Lung microvascular endothelial cell (primary cell): ENCODE measurements around the gene UBA6. TPM values are rescaled to one million over a fixed set of nuclear protein-coding genes. Genes with fewer than 3 reads are reported as not detected.
A peak's percentile ranks its signal among the peaks of the same experiment; 100 is the strongest.
"Not testable (repeated sequence)": the region's sequence is repeated elsewhere in the genome, so short reads cannot be mapped to it uniquely, and the experiment has no call there.

Experiments
- DNase-seq, 2 donors: peaks; one replicate each; pipeline versions ENCODE4 v3.0.0 to v3.0.0-alpha.2; 2010; ENCODE audit warnings: low read depth in 2 of 2
- total RNA-seq: library from RNA; depleted of rRNA; stranded (reverse); fragments of >200 nt; gene quantifications from 2 replicates; pipeline ENCODE4 v1.2.1, GENCODE V29; 2014

Gene UBA6
- total RNA-seq = 56.9 and 67.5 TPM in 2 replicates

DNA sequence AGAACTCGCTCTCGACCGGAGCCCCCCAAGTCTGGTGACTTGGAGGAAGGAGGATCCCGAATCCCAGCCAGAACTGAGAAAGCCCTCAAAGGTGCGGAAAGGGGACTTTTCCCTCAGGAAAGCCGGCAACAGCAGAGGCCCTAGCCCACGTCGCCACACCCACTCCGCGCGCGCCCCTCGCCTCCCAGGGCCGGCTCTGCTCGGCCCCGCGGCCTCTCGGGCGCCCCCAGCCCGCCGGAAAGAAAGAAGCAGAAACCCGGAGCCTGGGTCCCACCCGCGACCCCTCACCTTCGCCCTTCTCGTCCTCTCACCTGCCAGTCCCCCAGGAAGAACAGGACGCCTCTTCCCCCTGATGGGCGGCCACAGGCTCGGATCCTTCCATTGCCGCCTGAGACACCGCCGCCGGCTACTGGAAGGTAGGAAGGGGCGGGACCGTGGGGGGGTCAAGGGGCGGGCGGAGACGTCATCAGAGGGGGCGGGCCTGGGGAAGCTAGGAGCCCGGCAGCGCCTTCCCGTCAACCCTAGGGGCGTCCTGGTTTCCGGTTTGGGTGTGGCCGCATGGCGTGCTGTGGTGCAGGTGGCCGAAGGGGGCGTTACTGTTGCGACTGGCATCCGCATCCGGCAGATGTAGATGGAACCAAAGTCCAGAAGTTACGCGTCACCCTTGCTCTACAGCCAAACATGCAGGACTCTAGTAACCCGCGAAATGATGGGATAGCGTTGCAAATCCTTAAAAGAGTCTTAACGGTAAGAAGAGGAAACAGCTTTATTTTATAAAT, at the start of gene UBA6:
UBA6 (minus strand) TSS at position 418 of the 779 bp plus-strand sequence; CDS start at position 382, 36 bp downstream.
- DNase-seq = peak; percentile 95 to 96

DNA sequence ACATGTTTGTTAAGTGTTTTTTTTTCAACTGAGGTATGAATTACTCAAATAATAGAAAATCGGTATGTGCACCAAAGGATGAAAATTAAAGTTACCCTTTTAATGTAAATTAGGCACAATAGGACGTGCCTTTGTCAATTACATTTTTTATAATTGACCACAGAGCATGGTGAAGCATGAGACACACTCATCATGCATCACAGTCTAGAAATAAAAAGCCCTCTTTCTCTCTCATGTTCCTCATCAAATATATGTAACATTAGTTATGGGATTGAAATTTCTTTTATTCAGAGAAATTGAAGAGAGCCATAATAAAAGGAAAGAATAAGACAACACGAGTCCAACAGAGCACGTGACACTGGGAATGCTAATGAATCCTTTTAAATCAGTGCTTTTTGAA, 49.7 kb upstream of the UBA6 start:
- DNase-seq = no peak

DNA sequence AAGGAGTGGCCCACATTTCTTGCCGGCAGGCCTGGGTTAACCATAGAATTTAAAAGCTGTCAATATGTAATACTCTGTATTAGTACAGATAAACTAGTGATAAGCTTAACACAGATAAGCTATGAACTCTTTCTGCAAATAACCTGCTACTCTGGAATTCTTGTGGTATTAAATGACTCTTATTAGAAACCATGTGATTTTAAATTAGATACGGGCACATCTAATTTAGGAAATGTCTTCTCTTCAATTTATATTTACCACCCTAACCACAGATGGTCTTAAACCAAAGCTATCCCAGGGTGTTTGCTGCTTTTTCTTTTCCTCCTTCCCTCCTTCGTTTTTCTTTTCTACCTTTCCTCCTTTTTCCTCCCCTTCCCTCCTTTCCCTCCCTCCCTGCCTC, 48.3 kb upstream of the UBA6 start:
- DNase-seq = no peak

DNA sequence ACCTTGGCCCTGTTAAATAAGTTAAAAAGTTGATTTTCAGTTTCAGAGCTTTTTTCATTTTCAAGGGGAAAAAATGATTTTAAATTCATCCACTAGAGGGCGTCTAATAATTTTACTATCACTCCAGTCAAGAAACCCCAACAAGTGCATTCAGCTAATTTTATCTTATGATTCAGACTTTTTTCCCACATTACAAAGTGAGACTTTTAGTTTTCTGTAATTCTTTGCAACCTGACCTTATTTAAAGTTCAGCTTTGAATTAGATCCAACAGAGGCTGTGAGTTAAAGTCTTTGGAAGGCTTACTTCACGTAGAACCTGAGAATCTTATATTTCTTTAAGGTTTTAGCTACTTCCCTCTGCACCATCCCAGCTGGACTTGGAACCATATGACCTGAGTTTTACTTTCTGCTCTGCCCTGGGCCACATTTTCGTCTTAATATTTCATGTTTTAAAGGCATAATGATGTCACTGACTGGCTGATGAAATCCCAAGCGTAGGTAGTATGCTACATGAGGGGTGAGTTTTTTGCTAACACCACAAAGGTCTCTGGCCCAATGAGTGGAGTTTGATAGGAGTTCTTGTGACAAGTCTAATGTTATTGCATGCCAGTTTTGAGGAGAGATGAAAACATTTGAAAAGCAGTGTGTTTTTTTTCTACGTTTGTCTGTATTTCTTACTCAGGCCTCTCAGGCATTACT, 46.0 kb upstream of the UBA6 start:
- DNase-seq = peak; percentile 37 to 49

DNA sequence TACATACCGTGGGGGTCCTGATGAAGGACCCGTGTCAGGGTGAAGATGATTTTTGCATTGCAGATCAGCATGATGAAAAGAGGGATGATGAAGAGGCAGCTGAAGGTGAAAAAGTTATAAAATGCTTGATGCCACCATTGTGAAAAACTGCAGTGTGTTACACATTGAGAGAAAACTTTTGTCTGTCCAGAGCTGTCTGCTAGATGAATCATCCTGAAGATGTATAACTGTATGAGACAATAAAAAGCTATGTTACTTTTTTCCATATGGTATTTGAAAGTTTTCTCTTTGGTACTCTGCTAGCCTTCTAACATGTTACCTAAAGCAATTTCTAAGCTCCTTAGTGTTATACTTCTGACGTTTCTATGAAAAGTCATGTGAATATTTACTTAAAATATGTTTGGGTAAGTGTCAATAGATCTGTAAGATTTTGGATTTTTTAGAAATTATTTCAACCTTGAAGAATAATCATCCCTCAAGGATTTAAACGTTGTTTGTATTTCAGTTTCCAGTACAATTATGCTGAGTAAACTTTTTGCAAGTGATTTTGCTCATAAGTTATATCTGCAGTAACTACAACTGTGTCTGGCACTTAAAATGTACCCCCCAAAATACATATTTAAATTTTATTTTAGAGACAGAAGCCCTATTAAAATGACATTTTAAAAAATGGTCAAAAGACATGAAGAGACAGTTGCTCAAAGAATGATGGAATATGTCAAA, 43.8 kb upstream of the UBA6 start:
- DNase-seq = no peak

DNA sequence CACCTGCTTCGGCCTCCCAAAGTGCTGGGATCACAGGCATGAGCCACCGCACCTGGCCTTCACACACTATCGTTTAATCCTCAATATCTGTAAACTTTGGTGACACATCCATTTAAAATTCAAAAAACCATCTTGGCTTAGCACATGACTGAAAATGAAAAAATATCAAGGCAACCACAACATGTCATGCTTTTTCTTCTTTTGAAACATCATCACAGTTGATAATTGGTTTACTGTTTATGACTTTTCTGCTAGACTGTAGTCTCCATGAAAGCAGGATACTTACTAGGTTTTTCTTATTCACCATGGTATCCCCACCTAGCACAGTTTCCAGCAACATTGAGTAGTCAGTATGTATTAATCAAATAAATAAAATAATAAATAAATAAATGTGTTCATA, 42.2 kb upstream of the UBA6 start:
- no peak for DNase-seq

DNA sequence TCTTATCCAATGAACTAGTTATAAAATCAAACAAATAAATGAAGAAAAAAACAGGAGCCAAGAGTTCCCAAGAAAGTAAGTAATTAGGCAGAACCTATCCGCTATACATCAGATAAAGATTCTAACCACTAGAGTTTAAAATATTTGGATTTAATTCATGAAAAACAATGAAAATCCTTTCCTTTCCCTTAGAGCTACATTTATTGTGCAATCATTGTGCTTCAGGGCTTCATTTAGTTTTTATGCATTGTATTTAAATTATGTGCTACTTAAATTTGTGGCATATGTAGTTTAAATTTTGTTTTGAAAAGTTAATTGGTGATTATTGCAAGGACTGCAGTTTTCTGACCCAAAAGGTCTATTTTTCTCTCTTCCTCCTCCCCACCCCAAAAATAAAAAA, 35.3 kb upstream of the UBA6 start:
- DNase-seq = no peak

DNA sequence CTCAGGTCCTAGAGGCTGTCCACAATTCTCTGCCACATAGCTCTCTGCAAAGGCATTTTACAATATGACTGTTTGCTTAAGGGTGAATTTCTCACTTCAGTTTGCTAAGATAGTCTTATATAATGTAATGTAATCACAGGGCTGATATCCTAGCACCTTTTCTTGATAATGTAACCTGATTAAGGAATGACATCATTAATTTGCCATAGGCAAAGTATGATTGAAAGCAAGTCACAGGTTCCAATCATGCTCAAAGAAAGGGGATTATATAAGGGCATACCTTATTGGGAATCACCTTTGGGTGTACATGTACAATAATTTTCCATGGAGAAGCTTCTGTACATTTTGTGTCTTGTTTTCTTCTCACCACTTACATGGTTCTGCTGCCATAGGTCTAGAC, 34.4 kb upstream of the UBA6 start:
- no peak for DNase-seq

DNA sequence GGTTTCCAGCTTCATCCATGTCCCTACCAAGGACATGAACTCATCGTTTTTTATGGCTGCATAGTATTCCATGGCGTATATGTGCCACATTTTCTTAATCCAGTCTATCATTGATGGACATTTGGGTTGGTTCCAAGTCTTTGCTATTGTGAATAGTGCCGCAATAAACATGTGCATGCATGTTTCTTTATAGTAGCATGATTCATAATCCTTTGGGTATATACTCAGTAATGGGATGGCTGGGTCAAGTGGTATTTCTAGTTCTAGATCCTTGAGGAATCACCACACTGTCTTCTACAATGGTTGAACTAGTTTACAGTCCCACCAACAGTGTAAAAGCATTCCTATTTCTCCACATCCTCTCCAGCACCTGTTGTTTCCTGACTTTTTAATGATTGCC, 29.6 kb upstream of the UBA6 start:
- not testable (repeated sequence) for DNase-seq

DNA sequence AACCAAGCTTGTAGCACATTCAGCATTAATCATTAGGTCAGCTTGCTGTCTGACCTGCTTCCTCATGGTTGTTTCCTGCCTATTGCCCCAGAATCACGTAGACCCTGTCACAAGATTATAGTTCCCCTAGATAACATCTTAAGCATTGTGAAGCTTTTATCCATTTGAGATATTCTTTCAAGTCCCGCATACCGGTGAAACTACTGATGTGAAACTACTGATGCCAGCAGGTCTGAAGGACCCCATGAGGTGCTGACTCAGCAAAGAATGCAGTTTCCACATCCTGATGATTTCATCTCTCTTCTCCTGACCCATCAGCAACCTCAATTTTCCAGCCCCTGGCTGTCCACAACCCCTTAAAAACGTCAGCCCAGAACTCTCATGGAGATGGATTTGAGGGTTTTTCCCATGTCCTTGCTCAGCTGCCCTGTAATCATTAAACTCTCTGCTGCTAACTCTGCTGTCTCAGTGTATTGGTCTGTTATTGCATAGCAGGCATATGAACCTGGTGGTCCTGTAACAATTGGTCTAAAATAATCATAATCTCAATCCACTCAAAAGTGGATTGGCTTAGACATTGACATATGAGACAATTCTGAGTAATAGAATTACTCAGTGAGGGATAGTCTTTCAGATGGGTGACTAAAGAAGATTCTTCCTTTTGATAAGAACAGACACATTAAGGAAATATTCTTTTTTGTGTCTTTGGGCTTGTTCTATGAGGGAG, 26.3 kb upstream of the UBA6 start:
- DNase-seq = peak in 1 of 2 donors; percentile 36

DNA sequence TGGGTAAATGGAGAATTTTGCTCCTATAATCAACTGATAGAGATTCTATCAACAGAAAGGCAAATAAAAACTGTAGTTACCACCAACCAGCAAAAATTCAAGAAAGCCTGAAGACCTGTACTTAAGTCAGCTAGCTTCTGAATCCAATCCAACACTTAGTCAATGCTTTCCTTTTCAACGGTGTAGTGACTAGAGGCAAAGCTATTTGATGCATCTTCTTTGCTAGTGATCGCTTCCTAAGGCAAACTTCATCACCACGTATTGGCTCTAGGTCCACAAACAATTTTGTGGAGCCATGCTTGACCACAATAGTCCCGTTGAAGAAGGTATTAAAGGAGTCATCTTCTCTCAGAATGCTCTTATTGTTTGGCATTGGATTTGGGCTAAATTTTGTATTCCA, 25.0 kb upstream of the UBA6 start:
- DNase-seq = no peak

DNA sequence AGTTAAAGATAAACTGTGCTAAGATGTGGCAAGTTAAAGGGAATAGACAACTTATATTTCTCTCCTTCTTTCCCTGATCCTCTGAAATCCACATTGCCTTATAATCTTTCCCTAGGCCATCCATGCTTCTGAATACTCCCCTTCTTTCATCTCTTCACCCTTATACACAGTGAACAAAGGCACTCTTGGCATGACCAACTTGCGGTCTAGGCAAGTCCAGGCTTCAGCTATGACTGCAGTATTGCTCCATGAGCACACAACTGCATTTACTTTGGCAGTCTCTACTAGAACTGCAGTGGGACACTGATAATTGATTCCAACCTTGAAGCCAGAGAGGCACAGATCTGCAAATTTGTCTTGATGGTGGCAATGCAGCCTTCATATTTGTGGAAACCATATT, 24.2 kb upstream of the UBA6 start:
- DNase-seq = no peak

DNA sequence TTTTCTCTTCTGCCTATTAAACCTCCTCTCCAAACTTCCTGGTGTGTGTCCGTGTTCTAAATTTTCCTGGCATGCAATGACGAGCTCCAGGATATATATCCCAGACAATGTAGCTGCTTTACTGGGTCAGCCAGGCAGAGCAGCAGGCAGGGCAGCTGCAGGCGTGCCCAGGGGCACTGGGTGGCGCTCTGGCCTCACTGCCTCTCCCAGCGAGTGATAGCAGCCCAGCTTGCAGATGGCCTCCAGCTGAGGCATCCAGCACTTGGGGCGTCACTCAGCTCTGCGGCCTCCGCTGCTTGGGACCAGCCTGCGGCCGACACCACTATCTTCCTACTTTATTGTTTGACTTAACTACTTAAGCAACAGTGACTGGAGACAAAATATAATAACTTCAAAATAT, 23.0 kb upstream of the UBA6 start:
- no peak for DNase-seq

DNA sequence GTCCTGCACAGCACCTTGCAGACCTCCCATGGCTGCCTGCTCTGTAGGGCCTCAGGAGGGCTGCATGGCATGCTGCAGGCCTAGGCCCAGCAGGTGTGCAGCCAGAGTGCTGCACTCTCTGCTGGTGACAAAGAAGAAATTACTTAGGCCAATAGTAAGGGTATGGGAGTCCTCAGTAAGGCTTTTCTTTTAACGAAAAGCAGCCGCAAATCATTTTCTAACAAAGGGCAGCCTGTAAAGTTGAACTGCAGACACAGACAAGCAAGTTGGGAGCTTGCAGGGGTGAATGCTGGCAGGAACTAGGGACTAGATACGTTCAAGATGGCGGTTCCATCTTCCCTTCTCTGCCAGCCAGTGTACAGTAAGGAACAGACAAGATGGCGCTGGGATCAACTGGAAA, 22.4 kb upstream of the UBA6 start:
- DNase-seq = no peak

DNA sequence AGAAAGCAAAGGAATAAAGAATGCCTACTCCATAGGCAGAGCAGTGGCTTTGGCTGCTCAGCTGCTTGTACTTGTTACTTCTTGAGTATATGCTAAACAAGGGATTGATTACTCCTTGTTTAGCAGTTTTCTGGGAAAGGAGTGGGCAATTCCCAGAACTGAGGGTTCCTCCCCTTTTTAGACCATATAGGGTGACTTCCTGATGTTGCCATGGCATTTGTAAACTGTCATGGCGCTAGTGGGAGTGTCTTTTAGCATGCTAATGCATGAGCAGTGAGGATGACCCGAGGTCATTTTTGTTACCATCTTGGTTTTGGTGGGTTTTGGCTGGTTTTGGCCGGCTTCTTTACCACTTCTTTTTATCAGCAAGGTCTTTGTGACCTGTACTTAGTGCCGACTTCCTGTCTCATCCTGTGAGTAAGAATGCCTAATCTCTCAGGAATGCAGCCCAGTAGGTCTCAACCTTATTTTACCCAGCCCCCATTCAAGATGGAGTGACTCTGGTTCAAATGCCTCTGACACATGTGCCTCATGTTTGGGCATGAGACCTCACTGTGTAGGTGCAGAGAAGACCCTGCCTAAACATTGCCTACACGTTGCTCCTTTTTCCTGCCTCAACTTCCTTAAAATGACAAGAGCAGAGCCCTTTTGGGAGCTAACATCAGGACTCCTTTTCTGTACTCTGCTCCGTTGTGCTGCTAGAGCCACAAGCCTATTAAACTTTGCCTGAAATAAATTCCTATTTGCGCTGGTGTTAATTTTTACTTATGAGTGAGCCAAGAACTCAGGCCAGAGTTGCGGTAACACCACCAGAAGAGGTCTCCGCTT, 21.0 kb upstream of the UBA6 start:
- DNase-seq = peak in 1 of 2 donors; percentile 41

DNA sequence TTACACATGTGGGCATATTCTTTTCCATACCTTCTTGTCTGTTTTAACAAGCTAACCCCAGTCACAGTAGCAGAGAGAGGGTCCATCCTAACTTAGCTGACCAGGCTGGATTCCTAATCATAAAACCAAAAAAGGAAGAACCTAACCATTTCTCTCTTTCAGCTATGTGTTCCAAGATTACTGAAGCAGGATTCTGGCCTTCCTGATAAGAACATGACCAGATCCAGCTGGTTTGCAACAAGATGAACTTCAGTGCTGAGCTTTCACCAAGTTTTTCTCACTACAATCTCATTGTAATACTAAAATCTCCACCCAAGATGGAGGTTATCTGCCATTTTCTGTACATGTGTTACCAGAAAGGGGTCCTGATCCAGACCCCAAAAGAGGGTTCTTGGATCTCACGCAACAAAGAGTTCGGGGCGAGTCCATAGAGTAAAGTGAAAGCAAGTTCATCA, 20.4 kb upstream of the UBA6 start:
- DNase-seq = no peak

DNA sequence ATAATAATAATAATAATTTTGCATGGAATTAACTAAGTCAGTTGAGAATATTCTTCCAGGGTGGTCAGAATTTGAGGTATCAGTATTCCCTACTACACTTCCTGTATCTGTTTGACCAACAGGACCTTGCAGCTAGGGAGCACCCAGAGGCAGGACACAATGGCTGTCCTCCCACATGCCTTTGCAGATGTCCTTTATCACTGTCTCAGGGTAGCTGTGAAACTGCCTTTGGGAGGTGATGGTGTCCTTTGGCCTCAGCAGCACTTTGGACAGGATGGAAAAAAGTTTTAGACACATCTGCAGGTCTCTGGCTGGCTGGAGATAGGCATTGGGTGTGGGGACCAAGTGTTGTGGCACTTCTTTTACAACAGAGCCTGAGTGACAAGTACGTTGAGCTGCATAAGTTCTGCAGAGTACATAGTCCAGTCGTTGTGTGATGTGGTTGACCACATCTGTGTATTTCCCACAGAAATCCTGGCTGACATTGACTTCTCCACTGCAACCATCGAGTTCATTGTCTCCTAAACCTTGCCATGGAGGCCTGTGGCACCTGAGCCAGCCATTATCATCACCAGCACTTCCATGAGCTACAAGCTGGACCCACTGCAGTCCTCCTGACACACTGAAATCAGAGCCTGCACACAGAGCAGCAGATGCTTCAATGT, 19.1 kb upstream of the UBA6 start:
- no peak for DNase-seq

DNA sequence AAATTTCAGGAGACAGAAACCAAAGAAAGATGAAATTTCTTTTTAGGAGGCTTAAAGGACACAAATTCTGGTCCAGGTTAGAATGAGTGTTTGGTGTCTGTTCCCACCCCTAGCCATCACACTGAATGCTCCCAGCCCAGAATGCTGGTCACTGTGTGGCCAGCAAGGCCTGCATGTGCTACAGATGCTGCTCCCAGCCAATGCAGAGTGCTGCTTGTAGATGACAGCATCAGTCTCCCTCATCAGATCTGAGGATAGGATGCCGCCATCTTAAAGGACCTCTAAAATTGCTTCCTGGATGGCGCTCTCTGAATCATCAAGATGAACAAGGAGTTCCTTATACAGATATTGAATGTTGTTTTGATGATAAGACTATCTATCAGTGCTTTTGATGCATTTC, 17.9 kb upstream of the UBA6 start:
- DNase-seq = no peak

DNA sequence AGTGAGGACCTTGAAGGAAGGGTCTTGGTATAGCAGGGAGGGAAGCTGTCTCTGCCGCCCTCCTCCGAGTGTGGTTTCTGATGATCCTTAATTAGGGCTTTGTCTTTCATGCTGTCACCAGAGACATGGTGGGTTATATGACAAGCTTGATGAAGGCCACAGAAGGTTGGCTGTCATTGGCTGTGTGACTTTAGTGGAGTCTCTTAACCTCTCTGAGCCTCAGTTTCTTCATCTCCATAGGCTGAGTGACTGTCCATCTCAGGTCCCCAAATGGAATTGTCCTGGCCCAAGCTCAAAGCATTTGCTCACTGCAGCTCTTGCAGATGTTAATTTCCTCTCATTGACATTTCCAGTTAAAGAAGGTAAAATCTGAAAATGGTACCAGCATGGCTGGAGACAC, 16.6 kb upstream of the UBA6 start:
- no peak for DNase-seq

DNA sequence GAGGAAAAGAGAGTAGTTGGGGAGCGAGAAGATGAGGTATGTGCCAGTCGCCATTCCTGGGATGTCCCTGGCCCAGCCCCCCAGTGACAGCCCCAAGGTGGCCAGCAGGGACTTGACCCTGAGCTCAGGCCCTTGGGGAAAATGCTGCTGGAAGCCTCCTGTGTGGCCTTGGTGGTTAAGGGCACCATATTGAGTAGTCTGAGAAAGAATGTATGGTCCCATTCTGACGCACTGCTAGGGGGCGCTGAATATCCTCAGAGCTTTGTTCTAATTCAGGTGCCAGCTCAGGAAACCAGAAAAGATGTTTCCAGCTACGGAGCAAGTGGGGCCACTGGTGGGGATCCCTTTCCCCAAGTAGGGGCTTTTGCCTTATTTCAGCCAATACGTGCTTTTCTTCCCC, 14.0 kb upstream of the UBA6 start:
- DNase-seq = no peak
